Liver (tissue), 9 donors: ENCODE measurements around the gene PCDHA5. TPM values are rescaled to one million over a fixed set of nuclear protein-coding genes. Genes with fewer than 3 reads are reported as not detected.

Experiments used
- DNase-seq: peaks from one replicate; pipeline ENCODE4 v3.0.0-alpha.2; 2017; ENCODE audit warnings: low spot score
- H3K27ac ChIP-seq, 2 donors: one replicate each; pipeline ENCODE4 v1.7.0; 2013; ENCODE audit warnings: inconsistent platforms in 2 of 2, low read length in 2 of 2, control low read depth in 1 of 2, low read depth in 1 of 2, mild to moderate bottlenecking in 1 of 2
- H3K27me3 ChIP-seq, 4 donors: one replicate each; pipeline versions ENCODE4 v1.6.1 to v1.7.0; 2013; ENCODE audit warnings: low read length in 3 of 4, inconsistent platforms in 1 of 4, mild to moderate bottlenecking in 1 of 4, moderate library complexity in 1 of 4; ENCODE audit not compliant: control insufficient read depth in 4 of 4, insufficient read depth in 4 of 4
- H3K36me3 ChIP-seq, 4 donors: one replicate each; pipeline versions ENCODE4 v1.6.1 to v1.7.0; 2013; ENCODE audit warnings: low read length in 3 of 4, mild to moderate bottlenecking in 3 of 4, low read depth in 1 of 4, moderate library complexity in 1 of 4; ENCODE audit not compliant: control insufficient read depth in 4 of 4, insufficient read depth in 3 of 4
- H3K4me1 ChIP-seq, 4 donors: one replicate each; pipeline versions ENCODE4 v1.6.1 to v1.7.0; 2013; ENCODE audit warnings: low read length in 3 of 4, mild to moderate bottlenecking in 3 of 4, moderate library complexity in 1 of 4; ENCODE audit not compliant: control insufficient read depth in 4 of 4, insufficient read depth in 4 of 4
- H3K4me3 ChIP-seq, 3 donors: one replicate each; pipeline versions ENCODE4 v1.6.1 to v1.7.0; 2013; ENCODE audit warnings: low read length in 3 of 3, control low read depth in 1 of 3, low read depth in 1 of 3, mild to moderate bottlenecking in 1 of 3
- H3K9ac ChIP-seq, 2 donors: one replicate each; pipeline ENCODE4 v1.7.0; 2013; ENCODE audit warnings: low read length in 2 of 2, mild to moderate bottlenecking in 2 of 2, moderate library complexity in 2 of 2, control low read depth in 1 of 2, low read depth in 1 of 2
- H3K9me3 ChIP-seq, 4 donors: one replicate each; pipeline versions ENCODE4 v1.6.1 to v1.7.0; 2013; ENCODE audit warnings: low read length in 3 of 4; ENCODE audit not compliant: control insufficient read depth in 4 of 4
- CTCF ChIP-seq: fragments of 150-350 bp; IDR thresholded peaks from 2 replicates; pipeline ENCODE4 v1.5.1; 2017; ENCODE audit warnings: improper control_type of control experiment, low read depth, low read length; ENCODE audit not compliant: missing input control
- EGR1 ChIP-seq, 2 donors: IDR thresholded peaks; 2 replicates each; pipeline ENCODE4 v1.6.1; 2016 to 2018; ENCODE audit warnings: antibody characterized with exemption in 2 of 2, low read depth in 2 of 2
- FOXA1 ChIP-seq: IDR thresholded peaks from 2 replicates; pipeline ENCODE4 v1.6.1; 2016; ENCODE audit warnings: antibody characterized with exemption
- FOXA2 ChIP-seq: IDR thresholded peaks from 2 replicates; pipeline ENCODE4 v1.6.1; 2016; ENCODE audit warnings: antibody characterized with exemption
- GABPA ChIP-seq, 2 donors: IDR thresholded peaks in 1 of 2; conservative IDR thresholded peaks in 1 of 2; 2 replicates each; pipeline ENCODE4 v1.6.1; 2016; ENCODE audit warnings: antibody characterized with exemption in 2 of 2, mild to moderate bottlenecking in 1 of 2, moderate library complexity in 1 of 2
- HNF4A ChIP-seq, 2 donors: conservative IDR thresholded peaks; 2 replicates each; pipeline ENCODE4 v1.6.1; 2016; ENCODE audit warnings: antibody characterized with exemption in 2 of 2, mild to moderate bottlenecking in 2 of 2
- HNF4G ChIP-seq: IDR thresholded peaks from 2 replicates; pipeline ENCODE4 v1.6.1; 2016; ENCODE audit warnings: antibody characterized with exemption
- JUND ChIP-seq, 2 donors: IDR thresholded peaks; 2 replicates each; pipeline ENCODE4 v1.6.1; 2016; ENCODE audit warnings: antibody characterized with exemption in 2 of 2
- MAX ChIP-seq: IDR thresholded peaks from 2 replicates; pipeline ENCODE4 v1.6.1; 2016; ENCODE audit warnings: antibody characterized with exemption
- NR2F2 ChIP-seq: IDR thresholded peaks from 2 replicates; pipeline ENCODE4 v1.6.1; 2016; ENCODE audit warnings: antibody characterized with exemption
- RAD21 ChIP-seq, 2 donors: IDR thresholded peaks; 2 replicates each; pipeline ENCODE4 v1.6.1; 2016; ENCODE audit warnings: antibody characterized with exemption in 2 of 2, mild to moderate bottlenecking in 2 of 2
- RXRA ChIP-seq, 2 donors: IDR thresholded peaks; 2 replicates each; pipeline ENCODE4 v1.6.1; 2017 to 2018; ENCODE audit warnings: antibody characterized with exemption in 2 of 2, mild to moderate bottlenecking in 1 of 2
- YY1 ChIP-seq: IDR thresholded peaks from 2 replicates; pipeline ENCODE4 v1.6.1; 2016; ENCODE audit warnings: antibody characterized with exemption, mild to moderate bottlenecking
- WGBS: extraction: QIAGEN DNeasy Blood & Tissue Kit; methylation state at CpG from one replicate; pipeline ENCODE4 v1.1.7; 2013; 5-methylcytosine and 5-hydroxymethylcytosine counted together
- polyA plus RNA-seq, 2 donors: library from polyadenylated mRNA; stranded (reverse) in 1 of 2; unstranded in 1 of 2; fragments of 200-250 nt in 1 of 2; fragments of >200 nt in 1 of 2; fragmentation: Nextera tagmentation in 1 of 2; extraction: Ambion mirVana in 1 of 2; gene quantifications; one replicate each; pipeline versions ENCODE4 v1.2.1 to v1.2.3, GENCODE V29; 2013 to 2015
- total RNA-seq, 2 donors: library from RNA; depleted of rRNA; stranded (reverse); fragments of >200 nt; gene quantifications; one replicate each; pipeline ENCODE4 v1.2.3, GENCODE V29; 2014
- TF ChIP-seq, protein P1 (sequence below): IDR thresholded peaks from 2 replicates; pipeline ENCODE4 v1.6.1; 2016; ENCODE audit warnings: antibody characterized with exemption
- TF ChIP-seq, protein P2 (sequence below): IDR thresholded peaks from 2 replicates; pipeline ENCODE4 v1.6.1; 2016; ENCODE audit warnings: antibody characterized with exemption
- TF ChIP-seq, protein P3 (sequence below): IDR thresholded peaks from 2 replicates; pipeline ENCODE4 v1.6.1; 2016; ENCODE audit warnings: antibody characterized with exemption, mild to moderate bottlenecking
- donor health status: healthy.
- donor health status: healthy.
- donor health status: healthy.
- donor health status: healthy.
- donor health status: healthy.

The PCDHA5 gene
- total and polyA plus RNA-seq, 4 donors = under 0.01 TPM; not detected in 3

- Histone ChIP-seq H3K27me3 (peaks cover 0 to 3% (median 0%) of the 10 kb centered on the region in 4 donors), H3K36me3 (peaks cover 0 to 1% (median 0%) of the 10 kb centered on the region in 4 donors), H3K27ac (no peak overlapping the region), H3K9ac (no peak overlapping the region), H3K4me3 (no peak overlapping the region), H3K4me1 (no peaks in the 10 kb centered on the region), H3K9me3 (peaks cover 26 to 52% (median 30%) of the 10 kb centered on the region in 4 donors)
- DNase-seq = no peak
- TF ChIP-seq GABPA (IDR thresholded peaks at IDR 0.05 in 1 of 2, conservative IDR thresholded peaks at IDR 0.05 in 1 of 2) = no peak
- no peak for TF ChIP-seq HNF4A (conservative IDR thresholded peaks at IDR 0.05)
- no peak for TF ChIP-seq JUND (IDR thresholded peaks at IDR 0.05)
- no peak for TF ChIP-seq YY1
- no peak for TF ChIP-seq MAX
- no peak for TF ChIP-seq RXRA (IDR thresholded peaks at IDR 0.05)
- no peak for TF ChIP-seq FOXA1
- no peak for TF ChIP-seq NR2F2
- no peak for TF ChIP-seq CTCF
- no peak for TF ChIP-seq EGR1 (IDR thresholded peaks at IDR 0.05; ENCODE audit: low read depth in 2 of 2)
- TF ChIP-seq, protein P1, sequence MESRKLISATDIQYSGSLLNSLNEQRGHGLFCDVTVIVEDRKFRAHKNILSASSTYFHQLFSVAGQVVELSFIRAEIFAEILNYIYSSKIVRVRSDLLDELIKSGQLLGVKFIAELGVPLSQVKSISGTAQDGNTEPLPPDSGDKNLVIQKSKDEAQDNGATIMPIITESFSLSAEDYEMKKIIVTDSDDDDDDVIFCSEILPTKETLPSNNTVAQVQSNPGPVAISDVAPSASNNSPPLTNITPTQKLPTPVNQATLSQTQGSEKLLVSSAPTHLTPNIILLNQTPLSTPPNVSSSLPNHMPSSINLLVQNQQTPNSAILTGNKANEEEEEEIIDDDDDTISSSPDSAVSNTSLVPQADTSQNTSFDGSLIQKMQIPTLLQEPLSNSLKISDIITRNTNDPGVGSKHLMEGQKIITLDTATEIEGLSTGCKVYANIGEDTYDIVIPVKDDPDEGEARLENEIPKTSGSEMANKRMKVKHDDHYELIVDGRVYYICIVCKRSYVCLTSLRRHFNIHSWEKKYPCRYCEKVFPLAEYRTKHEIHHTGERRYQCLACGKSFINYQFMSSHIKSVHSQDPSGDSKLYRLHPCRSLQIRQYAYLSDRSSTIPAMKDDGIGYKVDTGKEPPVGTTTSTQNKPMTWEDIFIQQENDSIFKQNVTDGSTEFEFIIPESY = no peak
- TF ChIP-seq FOXA2 = no peak
- no peak for TF ChIP-seq HNF4G
- TF ChIP-seq, protein P2, sequence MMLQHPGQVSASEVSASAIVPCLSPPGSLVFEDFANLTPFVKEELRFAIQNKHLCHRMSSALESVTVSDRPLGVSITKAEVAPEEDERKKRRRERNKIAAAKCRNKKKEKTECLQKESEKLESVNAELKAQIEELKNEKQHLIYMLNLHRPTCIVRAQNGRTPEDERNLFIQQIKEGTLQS = no peak
- TF ChIP-seq, protein P3, sequence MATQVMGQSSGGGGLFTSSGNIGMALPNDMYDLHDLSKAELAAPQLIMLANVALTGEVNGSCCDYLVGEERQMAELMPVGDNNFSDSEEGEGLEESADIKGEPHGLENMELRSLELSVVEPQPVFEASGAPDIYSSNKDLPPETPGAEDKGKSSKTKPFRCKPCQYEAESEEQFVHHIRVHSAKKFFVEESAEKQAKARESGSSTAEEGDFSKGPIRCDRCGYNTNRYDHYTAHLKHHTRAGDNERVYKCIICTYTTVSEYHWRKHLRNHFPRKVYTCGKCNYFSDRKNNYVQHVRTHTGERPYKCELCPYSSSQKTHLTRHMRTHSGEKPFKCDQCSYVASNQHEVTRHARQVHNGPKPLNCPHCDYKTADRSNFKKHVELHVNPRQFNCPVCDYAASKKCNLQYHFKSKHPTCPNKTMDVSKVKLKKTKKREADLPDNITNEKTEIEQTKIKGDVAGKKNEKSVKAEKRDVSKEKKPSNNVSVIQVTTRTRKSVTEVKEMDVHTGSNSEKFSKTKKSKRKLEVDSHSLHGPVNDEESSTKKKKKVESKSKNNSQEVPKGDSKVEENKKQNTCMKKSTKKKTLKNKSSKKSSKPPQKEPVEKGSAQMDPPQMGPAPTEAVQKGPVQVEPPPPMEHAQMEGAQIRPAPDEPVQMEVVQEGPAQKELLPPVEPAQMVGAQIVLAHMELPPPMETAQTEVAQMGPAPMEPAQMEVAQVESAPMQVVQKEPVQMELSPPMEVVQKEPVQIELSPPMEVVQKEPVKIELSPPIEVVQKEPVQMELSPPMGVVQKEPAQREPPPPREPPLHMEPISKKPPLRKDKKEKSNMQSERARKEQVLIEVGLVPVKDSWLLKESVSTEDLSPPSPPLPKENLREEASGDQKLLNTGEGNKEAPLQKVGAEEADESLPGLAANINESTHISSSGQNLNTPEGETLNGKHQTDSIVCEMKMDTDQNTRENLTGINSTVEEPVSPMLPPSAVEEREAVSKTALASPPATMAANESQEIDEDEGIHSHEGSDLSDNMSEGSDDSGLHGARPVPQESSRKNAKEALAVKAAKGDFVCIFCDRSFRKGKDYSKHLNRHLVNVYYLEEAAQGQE = no peak
- TF ChIP-seq RAD21 (IDR thresholded peaks at IDR 0.05) = no peak
- 46% methylated on average over 39 of the region's 39 CpGs for WGBS
These were observed 24.7 kb upstream of the PCDHA5 start for GRCh38 chr5:140796718-140797095.
